Neural crest cell (in vitro differentiated cells): ENCODE measurements around the gene CIITA. TPM values are rescaled to one million over a fixed set of nuclear protein-coding genes. Genes with fewer than 3 reads are reported as not detected.

ENCODE experiments used
- DNase-seq: peaks from one replicate; pipeline ENCODE4 v3.0.0; 2021; ENCODE audit warnings: low read depth, mixed read lengths, low spot score
- H3K27ac Mint-ChIP-seq: one replicate; pipeline ENCODE4 v1.8.0; 2021; ENCODE audit warnings: mild to moderate bottlenecking, mixed read lengths; ENCODE audit not compliant: unreplicated experiment
- H3K27me3 Mint-ChIP-seq: 2 replicates; pipeline ENCODE4 v1.8.0; 2021; ENCODE audit warnings: low read depth, mild to moderate bottlenecking, mixed read lengths
- H3K36me3 Mint-ChIP-seq: 2 replicates; pipeline ENCODE4 v1.8.0; 2021; ENCODE audit warnings: low read depth, mild to moderate bottlenecking, mixed read lengths
- H3K4me1 Mint-ChIP-seq: 2 replicates; pipeline ENCODE4 v1.8.0; 2021; ENCODE audit warnings: mixed read lengths
- H3K4me3 Mint-ChIP-seq: one replicate; pipeline ENCODE4 v1.8.0; 2021; ENCODE audit warnings: mild to moderate bottlenecking, mixed read lengths
- H3K9me3 Mint-ChIP-seq: 2 replicates; pipeline ENCODE4 v1.8.0; 2021; ENCODE audit warnings: mixed read lengths
- total RNA-seq: library from RNA; stranded (reverse); gene quantifications from 2 replicates; pipeline ENCODE4 v1.2.1, GENCODE V29; 2021
- TF ChIP-seq, protein P1 (sequence below): fragments of 200-600 bp; sonication (generic); conservative IDR thresholded peaks from 2 replicates; pipeline ENCODE4 v1.5.0; 2021; ENCODE audit warnings: antibody characterized with exemption, mild to moderate bottlenecking

The CIITA gene
- total RNA-seq, 1 donor from 2014 or later, result not detected

DNA sequence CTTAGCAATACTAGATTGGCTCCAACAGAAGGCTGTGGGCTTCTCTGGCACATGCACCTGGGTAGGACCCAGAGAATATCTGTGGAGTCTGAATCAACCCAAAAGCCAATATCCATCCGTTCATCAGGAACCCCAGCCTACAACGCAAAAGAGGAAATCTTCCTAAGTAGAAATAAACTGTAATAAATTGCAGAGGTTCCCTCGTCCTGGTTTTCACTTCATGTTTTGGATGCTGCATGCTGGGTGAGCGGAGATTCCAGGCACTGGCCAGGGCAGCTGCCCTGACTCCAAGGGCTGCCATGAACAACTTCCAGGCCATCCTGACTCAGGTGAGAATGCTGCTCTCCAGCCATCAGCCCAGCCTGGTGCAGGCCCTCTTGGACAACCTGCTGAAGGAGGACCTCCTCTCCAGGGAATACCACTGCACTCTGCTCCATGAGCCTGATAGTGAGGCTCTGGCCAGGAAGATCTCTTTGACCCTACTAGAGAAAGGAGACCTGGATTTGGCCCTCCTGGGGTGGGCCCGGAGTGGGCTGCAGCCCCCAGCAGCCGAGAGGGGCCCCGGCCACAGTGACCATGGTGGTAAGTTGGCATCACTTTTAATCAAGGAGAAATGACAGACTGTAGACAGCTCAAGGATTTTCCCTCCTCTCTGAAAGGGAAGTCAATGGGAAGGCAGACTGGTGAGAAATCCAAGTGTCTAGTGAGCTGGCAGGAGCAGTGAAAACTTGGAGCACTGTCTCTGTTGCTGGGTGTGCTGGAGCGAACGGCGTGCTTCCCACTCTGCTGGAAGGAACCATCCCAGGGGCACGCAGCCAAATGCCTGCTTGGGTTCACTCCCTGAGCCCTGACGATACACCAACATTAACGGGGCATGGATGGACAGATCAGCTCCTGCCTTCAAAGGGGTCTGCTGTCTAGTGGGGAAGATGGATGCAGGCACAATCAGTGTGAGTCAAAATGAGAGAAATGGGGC, 10.7 kb upstream of the CIITA start:
- peaks cover under 1% of the 10 kb centered on the region for H3K4me1 Mint-ChIP-seq
- DNase-seq, result no peak
- TF ChIP-seq, protein P1, sequence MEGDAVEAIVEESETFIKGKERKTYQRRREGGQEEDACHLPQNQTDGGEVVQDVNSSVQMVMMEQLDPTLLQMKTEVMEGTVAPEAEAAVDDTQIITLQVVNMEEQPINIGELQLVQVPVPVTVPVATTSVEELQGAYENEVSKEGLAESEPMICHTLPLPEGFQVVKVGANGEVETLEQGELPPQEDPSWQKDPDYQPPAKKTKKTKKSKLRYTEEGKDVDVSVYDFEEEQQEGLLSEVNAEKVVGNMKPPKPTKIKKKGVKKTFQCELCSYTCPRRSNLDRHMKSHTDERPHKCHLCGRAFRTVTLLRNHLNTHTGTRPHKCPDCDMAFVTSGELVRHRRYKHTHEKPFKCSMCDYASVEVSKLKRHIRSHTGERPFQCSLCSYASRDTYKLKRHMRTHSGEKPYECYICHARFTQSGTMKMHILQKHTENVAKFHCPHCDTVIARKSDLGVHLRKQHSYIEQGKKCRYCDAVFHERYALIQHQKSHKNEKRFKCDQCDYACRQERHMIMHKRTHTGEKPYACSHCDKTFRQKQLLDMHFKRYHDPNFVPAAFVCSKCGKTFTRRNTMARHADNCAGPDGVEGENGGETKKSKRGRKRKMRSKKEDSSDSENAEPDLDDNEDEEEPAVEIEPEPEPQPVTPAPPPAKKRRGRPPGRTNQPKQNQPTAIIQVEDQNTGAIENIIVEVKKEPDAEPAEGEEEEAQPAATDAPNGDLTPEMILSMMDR, result no peak
- H3K4me3 Mint-ChIP-seq, result no peak overlapping the region
- H3K27me3 Mint-ChIP-seq, result peaks cover 63% of the 10 kb centered on the region
- no peak overlapping the region for H3K27ac Mint-ChIP-seq
- no peaks in the 10 kb centered on the region for H3K36me3 Mint-ChIP-seq
- no peaks in the 10 kb centered on the region for H3K9me3 Mint-ChIP-seq

DNA sequence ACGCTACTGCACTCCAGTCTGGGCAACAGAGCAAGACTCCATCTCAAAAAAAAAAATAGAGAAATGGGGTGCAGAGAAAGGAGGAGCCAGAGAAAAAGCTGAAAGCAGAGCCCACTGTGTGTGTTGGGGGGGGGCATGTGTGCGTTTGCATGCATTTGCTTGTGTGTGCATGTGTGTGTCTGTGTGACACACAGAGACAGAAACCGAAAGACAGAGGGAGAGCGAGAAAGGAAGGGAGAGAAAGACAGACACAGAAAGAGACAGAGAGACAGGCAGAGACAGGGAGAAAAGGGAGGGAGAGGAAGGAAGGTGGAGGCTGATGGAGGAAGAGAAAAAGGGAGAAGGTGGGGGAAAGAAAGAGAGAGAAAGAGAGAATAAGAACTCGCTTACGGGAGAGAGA, 9.8 kb upstream of the CIITA start:
- peaks cover 4% of the 10 kb centered on the region for H3K4me1 Mint-ChIP-seq
- H3K9me3 Mint-ChIP-seq, result no peaks in the 10 kb centered on the region
- TF ChIP-seq, protein P1, result no peak
- H3K4me3 Mint-ChIP-seq, result no peak overlapping the region
- H3K27me3 Mint-ChIP-seq, result peaks cover 62% of the 10 kb centered on the region
- H3K36me3 Mint-ChIP-seq, result no peaks in the 10 kb centered on the region
- no peak overlapping the region for H3K27ac Mint-ChIP-seq
- no peak for DNase-seq

DNA sequence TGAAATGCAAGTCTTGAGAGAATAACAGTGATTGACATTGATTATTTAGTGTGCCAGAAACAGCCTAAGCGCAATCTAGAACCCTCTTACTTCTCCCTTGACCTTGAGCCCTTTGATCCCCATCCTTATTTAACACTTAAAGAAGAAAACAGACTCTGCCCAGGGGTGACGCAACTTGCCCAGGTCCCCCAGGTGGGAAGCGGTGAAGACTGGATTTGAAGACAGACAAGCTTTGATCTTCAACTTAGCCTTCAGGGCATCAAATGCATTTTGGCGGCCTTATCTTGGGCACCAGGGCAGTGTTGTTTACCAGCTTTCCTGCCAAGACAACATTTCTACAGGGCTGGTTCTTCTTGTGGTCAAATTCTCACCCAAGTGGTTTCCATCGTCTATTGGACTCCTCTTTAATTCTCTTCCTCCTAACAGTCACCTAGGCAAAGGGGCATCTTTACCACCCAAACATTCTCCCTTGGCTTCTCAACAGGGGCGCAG, 8.9 kb upstream of the CIITA start:
- Mint-ChIP-seq H3K4me3 (no peak overlapping the region), H3K9me3 (no peaks in the 10 kb centered on the region), H3K27ac (no peak overlapping the region), H3K27me3 (peaks cover 61% of the 10 kb centered on the region), H3K36me3 (no peaks in the 10 kb centered on the region), H3K4me1 (peaks cover 4% of the 10 kb centered on the region)
- no peak for DNase-seq
- TF ChIP-seq, protein P1, result no peak

DNA sequence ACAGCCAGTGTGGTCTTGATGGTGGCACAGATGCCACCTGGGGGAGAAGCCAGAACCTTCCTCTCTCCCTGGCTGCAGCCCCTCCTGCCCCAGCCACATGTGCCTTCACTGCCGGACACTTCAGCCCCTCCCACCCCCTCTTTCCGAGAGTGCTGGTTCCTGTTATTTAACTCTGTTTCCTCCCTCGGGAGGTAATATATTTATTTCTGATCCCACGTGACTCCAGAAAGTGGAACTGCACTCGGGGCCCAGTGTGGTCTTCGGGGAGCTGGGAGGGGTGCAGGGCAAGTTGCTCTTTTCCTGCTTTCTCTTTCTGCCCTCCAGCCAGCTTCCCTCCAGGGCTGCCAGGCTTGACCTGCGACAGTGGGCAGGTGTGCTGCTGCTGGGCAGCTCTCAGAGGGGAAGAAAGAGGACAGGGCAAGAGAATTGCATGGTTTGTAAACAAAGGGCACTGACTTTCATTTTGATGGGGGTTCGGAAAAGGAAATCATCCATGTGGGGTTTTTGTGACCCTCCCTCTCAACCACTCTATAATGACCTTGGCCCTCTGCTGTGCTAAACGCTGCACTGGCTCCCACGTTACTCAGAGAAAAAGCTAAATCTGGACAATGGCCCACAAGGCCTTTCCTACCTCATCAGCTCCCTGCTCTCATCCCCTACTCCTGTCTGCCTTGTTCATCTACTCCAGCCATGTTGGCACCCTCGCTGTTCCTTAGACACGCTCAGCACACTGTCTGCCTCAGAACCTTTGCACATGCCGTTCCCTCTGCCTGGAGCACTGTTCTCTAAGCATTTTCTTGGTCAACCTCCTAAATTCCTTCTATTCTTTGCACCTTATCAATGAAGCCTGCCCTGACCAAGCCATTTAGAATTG, 8.2 kb upstream of the CIITA start:
- H3K9me3 Mint-ChIP-seq, result no peaks in the 10 kb centered on the region
- H3K36me3 Mint-ChIP-seq, result no peaks in the 10 kb centered on the region
- peaks cover 62% of the 10 kb centered on the region for H3K27me3 Mint-ChIP-seq
- no peak overlapping the region for H3K27ac Mint-ChIP-seq
- no peak overlapping the region for H3K4me3 Mint-ChIP-seq
- DNase-seq, result no peak
- H3K4me1 Mint-ChIP-seq, result peaks cover 4% of the 10 kb centered on the region
- TF ChIP-seq, protein P1, result no peak

DNA sequence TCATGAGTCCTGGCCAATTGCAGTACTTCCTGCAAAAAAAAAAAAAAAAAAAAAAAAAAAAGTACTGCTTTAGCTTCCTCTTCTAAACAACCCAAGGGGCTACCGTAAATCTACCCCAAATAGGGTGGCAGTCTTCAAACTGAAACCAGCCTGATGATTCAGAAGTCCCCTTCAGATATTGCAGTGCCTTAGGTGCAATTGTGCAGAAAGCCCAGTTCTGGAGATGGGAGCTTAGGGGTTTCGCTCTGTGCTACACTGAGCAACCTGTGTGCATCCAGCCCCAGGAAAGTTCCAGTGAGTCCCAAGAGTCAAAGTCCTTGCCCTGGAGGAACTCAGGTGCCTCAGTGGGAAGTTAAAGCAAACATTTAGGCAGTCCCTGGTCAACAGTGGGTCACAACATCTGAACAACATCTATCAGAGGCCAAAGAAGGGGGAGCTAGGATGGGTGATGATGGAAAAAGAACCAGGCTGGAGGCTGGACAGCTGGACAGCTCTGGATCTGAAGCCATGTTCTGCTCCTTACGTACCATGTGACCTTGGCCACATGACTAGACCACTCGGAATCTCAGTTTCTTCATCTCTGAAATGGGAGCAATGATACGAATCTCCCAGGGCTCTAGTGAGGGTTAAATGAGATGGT, 6.7 kb upstream of the CIITA start:
- Mint-ChIP-seq H3K4me1 (peaks cover 4% of the 10 kb centered on the region), H3K4me3 (no peak overlapping the region), H3K36me3 (no peaks in the 10 kb centered on the region), H3K9me3 (no peaks in the 10 kb centered on the region), H3K27me3 (peaks cover 64% of the 10 kb centered on the region), H3K27ac (no peak overlapping the region)
- no peak for DNase-seq
- TF ChIP-seq, protein P1, result no peak
